NCI-H2196 (cell line): ENCODE measurements around the gene RANBP9.

ENCODE experiments used
- DNase-seq: peaks from one replicate; lab custom pipeline; 2025; ENCODE audit not compliant: unreplicated experiment; lab: John Stamatoyannopoulos, UW

Gene RANBP9

DNA sequence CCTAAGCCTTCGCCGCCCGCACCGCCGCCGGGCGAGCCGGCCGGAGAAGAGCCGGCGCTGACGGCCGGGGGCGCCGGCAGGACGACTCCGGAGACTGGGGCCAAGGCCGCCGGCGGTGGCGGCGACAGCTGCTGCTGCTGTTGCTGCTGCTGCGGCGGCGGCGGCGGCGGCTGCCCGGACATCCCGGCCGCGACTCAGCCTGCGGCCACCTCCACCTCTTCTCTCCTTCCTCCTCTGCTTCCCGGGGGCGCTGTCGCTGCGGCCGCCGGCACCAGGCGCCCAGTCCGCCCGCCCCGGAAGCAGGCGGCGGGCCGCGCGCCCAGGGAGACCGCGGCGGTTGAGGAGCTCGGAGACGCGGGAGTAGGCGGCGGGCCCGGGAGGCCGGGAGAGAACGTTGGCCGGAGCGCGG is 307 bp downstream of the RANBP9 start:
- no peak for DNase-seq

GRCh38 chr6:13710552-13711323 is 897 bp downstream of the RANBP9 start:
- no peak for DNase-seq

GRCh38 chr6:13709689-13710551 is 1.7 kb downstream of the RANBP9 start:
- no peak for DNase-seq

- DNase-seq = no peak
Measured at GRCh38 chr6:13708736-13709135, 2.9 kb downstream of the RANBP9 start.

DNA sequence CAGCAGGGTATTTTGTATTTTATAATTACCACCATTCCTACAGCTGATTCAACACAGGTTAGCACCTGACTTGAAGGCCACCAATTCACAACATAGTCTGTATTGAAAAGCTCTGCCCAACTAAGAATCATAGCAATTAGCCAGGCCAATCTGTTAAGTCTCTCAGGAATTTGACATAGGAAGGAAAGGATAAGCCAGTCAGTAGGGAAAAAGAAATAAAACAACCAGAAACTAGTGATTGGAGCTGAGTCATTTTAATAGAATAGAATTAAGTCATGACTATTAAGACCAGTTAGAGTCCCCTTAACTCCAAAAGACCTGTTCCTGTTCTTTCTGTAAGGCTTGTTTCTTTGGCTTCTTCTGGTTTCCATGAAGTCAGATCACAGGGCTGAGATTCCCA is 8.1 kb downstream of the RANBP9 start:
- no peak for DNase-seq

DNA sequence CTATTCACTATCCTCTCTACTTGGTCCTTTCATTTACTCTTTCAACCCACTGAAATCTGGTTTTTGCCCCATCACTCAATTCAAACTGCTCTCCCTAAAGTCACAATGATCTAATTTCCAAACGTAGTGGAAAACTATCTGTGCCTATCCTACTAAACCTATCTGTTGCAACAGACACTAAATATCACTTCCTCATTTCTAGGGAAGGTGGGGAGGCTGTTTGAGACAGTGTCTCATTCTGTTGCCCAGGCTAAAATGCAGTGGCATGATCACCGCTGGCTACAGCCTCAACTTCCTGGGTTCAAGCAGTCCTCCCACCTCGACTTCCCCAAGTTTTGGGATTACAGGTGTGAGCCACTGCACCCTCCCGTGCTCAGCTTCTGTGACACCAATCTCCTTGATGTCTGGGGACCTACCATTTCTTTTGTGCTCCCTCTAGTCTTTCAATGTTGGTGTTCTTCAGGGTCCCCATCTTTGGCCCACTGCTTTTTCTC is 8.8 kb downstream of the RANBP9 start:
- no peak for DNase-seq

- DNase-seq = no peak
Measured at GRCh38 chr6:13700232-13700631, 11.4 kb downstream of the RANBP9 start.

- DNase-seq = no peak
Measured at GRCh38 chr6:13698715-13699114, 12.9 kb downstream of the RANBP9 start.

DNA sequence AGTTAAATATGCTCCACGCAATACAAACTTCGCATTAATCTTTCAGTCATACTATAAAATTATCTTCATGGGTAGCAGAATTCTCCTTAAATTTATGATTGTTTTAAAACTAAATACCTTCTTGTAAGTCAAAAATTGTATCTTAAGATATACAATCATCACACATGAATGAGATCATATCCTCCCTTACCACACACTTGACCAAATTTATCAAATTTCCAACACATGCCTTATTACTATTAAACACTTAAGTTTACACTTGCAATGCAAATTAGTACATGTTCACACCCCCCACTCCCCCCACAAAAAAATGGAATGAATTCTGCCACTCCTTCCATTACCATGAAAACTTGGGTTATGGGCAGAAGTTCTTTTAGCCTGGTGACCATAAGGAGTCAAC is 13.8 kb downstream of the RANBP9 start:
- no peak for DNase-seq

DNA sequence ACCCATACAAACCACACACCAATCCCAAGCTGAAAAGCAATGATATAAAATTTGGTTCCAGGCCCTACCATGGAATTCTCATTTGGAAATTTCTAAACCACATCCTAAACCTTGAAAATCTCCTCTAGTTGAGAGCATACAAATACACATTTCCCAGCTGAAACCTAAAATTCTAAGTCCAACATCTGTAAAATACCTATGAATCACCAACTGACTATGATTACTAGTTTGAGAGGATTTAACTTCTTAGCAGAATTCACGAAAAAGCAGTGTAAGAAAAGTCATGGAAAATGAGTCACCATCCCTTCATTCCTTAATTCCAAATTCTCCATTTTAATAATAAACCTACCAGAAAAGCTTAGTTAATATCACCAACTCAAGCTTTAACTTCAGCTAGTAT is 15.4 kb downstream of the RANBP9 start:
- no peak for DNase-seq

- DNase-seq = no peak
Measured at GRCh38 chr6:13695252-13695651, 16.4 kb downstream of the RANBP9 start.

- no peak for DNase-seq
Measured at GRCh38 chr6:13694562-13694961, 17.1 kb downstream of the RANBP9 start.

DNA sequence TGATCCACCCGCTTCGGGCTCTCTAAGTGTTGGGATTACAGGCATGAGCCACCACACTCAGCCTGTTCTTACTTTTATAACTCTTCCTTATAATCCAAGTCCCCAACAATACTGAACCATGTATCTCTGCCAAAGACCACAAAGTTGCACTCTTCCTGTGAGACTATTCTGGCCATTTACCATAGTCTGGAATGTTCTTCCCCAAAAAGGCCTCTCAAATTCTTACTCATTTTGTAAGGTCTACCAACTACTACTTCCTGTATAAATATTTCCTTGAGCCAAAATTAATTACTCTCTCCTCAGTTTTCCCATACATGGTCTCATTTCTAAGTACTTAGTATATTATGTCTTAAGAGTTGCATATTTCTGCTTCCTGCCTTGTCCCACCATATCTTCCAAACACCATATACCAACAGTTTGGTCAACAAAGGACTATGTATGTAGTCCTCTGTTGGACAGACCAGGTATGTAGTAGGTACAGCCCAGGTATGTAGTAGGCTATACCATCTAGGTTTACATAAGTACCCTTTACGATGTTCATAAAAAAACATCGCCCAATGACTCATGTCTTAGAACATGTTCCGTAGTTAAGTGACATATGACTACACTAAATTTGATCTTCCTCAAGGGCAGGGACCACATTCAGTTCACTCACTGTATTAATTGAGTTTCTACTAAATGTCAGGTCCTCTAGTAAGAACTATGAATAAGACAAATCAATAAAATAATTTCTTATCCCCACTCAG is 22.0 kb downstream of the RANBP9 start:
- DNase-seq = no peak

- no peak for DNase-seq
Measured at GRCh38 chr6:13688692-13689196, 22.9 kb downstream of the RANBP9 start.

GRCh38 chr6:13687917-13688351 is 23.7 kb downstream of the RANBP9 start:
- DNase-seq = no peak

- no peak for DNase-seq
Measured at GRCh38 chr6:13684855-13685254, 26.8 kb downstream of the RANBP9 start.

DNA sequence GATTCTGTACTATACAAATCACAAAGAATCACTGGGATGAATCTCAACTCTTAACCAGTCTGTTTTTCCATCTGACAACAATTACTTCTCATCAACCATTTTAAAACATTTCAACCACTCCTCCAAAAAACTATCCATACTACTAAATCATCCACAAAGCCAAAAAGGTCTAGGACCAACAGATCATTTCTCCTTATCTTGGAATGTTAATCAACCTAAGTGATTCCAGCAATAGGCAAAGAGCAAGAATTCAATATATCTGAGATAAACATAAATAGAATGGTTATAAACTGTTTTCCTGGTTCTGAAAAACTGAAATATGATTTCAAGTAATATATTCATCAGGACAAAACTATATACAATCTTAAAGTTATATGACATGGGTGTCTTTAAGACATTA is 28.6 kb downstream of the RANBP9 start:
- DNase-seq = no peak

DNA sequence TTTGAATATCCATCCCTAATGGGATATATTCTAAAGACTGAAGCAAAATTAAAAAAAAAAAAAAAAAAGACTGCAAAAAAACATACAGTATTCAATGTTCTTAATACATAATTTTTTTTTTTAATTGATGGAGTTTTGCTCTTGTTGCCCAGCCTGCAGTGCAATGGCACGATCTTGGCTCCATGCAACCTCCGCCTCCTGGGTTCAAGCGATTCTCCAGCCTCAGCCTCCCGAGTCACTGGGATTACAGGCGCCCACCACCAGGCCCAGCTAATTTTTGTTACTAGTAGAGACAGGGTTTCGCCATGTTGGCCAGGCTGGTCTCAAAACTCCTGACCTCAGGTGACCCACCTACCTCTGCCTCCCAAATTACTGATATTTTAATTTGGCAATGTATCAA is 29.3 kb downstream of the RANBP9 start:
- no peak for DNase-seq

GRCh38 chr6:13681305-13682061 is 30.2 kb downstream of the RANBP9 start:
- DNase-seq = no peak

DNA sequence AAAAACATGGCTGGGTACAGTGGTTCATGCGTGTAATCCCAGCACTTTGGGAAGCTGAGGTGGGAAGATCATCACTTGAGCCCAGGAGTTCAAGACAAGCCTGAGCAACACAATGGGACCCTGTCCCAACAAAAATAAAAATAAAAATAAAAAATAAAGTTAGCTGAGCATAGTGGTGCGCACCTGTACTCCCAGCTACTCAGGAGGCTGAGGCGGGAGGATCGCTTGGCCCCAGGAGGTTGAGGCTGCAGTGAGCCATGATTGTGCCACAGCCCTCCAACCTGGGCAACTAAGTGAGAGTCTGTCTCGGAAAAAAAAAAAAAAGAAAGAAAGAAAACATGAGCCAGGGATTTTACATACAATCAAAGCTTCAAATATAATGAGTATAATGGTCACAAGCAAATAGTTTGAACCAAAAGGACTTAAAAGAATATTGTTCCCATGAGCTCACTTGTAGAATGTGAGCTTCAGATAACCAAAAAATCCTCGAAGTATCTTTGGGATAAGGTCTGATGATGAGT is 31.1 kb downstream of the RANBP9 start:
- DNase-seq = no peak
